Activated T-cell treated with anti-CD3 and anti-CD28 coated beads, Interleukin-2, amount 50 U/mL, for 1 hour (primary cell): ENCODE data around the gene CEACAM16.
"Not testable (repeated sequence)": the region's sequence is repeated elsewhere in the genome, so short reads cannot be mapped to it uniquely, and the experiment has no call there.

Source experiments
- DNase-seq: peaks from one replicate; pipeline ENCODE4 v3.0.0-alpha.2; 2020

Gene CEACAM16, protein sequence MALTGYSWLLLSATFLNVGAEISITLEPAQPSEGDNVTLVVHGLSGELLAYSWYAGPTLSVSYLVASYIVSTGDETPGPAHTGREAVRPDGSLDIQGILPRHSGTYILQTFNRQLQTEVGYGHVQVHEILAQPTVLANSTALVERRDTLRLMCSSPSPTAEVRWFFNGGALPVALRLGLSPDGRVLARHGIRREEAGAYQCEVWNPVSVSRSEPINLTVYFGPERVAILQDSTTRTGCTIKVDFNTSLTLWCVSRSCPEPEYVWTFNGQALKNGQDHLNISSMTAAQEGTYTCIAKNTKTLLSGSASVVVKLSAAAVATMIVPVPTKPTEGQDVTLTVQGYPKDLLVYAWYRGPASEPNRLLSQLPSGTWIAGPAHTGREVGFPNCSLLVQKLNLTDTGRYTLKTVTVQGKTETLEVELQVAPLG

DNA sequence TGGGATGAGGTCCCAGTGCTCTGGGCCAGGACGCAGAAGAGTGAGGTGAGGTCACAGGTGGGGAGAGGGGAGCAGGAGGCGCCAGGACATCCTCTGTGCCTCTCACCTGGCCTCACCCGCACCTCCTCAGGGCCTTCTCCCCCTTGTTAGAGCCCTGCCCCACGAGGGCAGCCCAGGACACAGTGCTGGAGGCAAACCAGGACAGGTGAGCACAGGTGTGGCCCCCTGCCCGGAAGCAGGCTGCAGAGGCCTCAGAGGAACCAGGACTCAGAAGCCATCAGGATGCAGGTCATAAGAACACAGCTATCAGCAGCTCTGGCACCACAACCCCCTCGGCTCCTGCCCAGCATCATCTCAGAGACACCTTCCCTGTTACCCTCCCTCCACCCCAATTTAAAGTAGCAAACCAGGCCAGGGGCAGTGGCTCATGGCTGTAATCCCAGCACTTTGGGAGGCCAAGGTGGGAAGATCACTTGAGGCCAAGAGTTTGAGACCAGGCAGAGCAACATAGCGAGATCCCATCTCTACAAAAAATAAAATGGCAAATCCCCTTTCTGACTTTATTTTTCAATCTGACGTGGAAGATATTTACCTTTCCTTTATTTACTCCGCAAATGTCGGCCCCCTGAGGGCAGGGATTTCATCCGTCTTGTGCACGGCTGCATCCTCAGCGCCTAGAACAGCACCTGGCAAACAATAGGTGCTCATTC is at the start of gene CEACAM16:
CEACAM16 (plus strand) TSS at position 660 of the 710 bp plus-strand sequence. CDS start 2,306 bp downstream, outside the sequence.
- DNase-seq = no peak

DNA sequence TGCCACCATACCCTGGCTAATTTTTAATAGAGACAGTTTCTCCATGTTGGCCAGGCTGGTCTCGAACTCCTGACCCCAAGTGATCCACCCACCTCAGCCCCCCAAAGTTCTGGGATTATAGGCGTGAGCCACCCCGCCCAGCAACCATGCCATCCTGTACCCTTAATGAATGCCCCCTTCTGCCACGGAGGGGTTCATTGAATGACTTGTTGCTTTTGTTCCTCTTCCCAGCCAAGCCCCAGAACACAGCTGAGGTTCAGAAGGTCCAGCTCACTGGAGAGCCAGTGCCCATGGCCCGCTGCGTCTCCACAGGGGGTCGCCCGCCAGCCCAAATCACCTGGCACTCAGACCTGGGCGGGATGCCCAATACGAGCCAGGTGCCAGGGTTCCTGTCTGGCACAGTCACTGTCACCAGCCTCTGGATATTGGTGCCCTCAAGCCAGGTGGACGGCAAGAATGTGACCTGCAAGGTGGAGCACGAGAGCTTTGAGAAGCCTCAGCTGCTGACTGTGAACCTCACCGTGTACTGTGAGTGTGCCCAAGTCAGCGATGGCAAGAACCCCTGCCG is 49.3 kb upstream of the CEACAM16 start:
- DNase-seq = no peak

DNA sequence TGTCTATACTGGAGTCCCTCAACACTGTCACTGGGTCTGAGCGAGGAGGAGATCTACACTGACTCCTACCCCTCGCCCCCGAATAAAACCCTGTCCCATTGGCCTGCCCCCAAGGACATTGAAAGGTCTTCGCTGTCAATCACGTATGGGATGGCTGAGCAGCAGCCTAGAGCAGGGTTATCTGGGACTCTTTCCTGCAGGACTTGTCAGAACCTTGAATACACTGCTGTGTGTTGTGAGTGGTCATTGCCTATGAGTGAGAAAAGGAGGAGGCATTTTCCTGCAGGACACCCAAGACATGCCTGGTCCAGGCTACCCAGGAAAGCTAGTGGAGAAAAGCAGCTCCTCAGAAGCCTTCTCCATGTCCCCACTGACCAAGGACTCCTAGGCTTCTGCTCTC is 45.6 kb upstream of the CEACAM16 start:
- no peak for DNase-seq

DNA sequence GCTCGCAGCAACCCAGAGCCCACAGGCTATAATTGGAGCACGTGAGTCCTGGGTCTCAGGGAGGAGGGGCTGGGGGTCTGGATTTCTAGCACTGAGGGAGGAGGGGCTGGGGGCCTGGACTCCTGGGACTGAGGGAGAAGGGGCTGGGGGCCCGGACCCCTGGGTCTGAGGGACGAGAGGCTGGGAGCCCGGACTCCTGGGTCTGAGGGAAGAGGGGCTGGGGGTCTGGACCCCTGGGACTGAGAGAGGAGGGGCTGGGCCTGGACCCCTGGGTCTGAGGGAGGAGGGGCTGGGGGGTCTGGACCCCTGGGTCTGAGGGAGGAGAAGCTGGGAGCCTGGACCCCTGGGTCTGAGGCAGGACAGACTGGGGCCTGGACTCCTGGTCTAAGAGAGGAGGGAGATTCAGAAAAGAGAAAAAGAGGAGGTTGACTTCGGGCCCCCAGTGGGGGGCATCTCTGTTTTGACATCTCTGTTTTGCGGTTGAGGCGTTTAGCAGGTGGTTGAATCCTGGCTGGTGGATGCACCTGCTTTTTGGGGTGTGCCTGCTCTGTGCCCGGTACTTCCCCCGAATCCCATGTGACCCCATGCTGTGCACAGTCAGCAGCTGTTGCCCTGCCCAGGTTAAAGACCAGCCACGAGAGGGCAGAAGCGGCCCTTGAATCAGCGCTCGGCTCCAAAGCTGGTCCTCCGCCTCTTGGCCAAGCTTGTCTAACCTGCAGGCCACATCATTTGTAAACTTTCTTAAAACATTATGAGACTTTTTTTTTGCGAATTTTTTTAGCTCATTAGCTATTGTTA is 44.8 kb upstream of the CEACAM16 start:
- DNase-seq = peak; percentile 66

DNA sequence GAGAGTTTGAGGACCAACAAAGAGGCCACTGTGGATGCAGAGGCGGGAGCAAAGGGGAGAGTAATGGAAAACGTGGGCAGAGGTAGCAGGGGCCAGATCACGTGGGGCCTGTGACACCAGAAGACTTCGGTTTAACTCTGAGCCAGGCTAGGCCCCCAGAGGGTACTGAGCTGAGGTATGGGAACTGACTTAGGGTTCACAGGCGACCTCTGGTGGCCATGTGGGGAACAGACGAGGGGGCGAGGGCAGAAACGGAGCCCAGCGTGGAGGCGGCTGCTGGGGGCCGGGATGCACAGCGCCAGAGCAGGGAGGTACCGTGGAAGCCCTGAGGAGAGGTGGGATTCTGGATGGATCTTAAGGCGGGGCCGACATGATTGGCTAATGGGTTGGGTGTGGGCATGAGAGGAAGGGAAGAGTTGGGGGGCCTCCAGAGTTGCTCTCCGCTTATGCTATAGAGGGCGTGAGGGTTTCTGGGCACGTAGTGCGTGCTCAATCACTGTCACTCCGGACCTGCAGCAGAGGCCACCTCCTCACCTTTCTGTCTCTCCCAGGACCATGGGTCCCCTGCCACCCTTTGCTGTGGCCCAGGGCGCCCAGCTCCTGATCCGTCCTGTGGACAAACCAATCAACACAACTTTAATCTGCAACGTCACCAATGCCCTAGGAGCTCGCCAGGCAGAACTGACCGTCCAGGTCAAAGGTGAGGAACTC is 41.6 kb upstream of the CEACAM16 start:
- peak; percentile 71 for DNase-seq

DNA sequence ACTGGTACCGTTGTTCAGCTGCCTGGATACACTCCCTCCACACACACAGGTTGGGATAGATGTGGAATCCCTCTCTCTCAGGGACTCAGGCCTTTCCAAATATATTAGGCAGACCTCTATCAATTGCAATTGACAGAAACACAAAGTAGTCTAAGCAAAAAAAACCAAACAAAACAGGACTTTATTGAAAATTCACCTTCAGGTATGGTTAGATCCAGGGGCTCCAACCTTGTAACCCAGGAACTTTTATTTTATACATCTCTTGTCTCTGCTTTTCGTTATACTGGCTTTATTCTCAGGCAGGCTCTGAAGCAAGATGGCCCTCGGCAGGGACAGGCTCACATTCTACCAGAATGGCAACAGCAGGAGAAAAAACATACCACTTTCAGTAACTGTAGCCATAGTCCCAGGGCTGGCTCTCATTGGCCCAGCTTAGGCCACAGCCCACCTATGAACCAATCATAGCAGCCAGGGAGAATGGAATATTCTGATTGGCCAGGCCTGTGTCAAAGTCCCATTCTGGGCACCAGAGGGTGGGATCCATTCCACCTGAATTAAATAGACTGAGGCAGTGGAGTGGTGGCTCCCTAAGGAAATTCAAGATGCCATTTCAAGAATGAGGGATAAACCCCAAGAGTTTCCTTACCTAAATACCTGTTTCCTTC is 40.8 kb upstream of the CEACAM16 start:
- DNase-seq = no peak

DNA sequence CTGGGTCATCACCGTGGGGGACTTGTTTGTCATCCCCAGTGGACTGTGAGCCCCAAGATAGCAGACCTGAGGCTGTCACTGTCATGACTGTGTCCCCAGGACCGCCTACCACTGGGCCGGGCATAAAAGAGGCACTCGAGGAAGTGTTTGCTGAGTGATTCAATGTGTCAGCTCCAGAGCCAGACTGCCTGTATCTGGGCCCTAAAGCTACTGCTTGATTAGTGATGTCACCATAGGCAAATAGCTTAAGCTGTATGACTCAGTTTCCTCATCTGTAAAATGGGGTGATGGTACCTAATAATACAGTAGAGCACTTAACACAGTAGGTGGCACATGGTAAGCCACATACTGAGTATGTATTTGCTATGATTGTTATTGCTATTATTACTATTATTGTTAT is 38.9 kb upstream of the CEACAM16 start:
- DNase-seq = no peak

DNA sequence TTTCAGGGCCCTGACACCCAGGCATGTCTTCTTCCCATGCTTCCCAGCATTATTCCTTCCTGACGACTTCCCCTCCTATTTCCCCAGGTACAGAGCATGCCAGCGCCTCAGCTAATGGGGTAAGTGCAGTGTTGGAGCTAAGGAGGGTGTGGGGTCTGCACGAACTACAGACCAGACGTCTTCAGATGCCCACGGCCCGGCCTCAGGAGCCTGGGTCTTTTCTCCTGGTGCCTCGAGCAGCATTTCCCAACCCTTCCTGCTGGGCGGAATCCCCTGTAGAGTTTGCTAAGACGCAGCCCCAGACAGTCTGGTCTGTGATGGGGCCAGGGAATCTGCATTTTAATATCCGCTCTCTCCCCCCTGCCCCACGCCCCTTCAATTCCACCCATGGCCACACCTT is 37.7 kb upstream of the CEACAM16 start:
- no peak for DNase-seq

DNA sequence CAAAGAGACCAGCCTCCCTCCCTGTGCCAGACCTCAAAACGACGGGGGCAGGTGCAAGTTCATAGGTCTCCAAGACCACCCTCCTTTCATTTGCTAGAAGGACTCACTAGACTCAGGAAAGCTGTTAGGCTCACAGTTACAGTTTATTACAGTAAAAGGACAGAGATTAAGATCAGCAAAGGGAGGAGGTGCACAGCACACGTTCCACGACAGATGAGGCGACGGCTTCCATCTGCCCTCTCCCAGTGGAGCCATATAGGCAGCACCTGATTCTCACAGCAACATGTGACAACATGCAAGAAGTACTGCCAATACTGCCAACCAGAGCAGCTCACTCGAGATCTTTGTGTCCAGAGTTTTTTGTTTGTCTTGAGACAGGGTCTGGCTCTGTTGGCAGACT is 37.0 kb upstream of the CEACAM16 start:
- DNase-seq = no peak

DNA sequence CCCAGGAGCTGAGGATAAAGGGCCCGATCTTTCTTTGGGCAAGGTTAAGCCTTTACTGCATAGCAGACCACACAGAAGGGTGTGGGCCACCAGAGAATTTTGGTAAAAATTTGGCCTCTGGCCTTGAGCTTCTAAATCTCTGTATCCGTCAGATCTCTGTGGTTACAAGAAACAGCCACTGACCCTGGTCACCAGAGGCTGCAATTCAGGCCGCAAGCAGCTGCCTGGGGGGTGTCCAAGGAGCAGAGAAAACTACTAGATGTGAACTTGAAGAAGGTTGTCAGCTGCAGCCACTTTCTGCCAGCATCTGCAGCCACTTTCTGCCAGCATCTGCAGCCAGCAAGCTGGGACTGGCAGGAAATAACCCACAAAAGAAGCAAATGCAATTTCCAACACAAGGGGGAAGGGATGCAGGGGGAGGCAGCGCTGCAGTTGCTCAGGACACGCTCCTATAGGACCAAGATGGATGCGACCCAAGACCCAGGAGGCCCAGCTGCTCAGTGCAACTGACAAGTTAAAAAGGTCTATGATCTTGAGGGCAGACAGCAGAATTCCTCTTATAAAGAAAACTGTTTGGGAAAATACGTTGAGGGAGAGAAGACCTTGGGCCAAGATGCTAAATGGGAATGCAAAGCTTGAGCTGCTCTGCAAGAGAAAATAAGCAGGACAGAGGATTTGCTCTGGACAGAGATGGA is 36.1 kb upstream of the CEACAM16 start:
- no peak for DNase-seq

DNA sequence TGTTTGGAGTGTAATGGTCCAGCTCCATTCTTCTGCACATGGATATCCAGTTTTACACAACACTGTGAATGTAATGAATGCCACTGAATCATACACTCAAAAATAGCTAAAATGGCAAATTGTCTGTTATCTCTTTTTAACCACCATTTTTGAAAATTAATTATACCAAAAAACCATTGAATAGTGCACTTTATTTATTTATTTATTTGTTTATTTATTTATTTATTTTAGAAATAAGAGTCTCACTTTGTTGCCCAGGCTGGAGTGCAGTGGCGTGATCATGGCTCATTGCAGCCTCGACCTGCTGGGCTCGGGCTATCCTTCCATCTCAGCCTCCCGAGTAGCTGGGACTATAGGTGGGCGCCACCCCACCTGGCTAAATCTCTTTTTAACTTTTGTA is 35.0 kb upstream of the CEACAM16 start:
- no peak for DNase-seq

DNA sequence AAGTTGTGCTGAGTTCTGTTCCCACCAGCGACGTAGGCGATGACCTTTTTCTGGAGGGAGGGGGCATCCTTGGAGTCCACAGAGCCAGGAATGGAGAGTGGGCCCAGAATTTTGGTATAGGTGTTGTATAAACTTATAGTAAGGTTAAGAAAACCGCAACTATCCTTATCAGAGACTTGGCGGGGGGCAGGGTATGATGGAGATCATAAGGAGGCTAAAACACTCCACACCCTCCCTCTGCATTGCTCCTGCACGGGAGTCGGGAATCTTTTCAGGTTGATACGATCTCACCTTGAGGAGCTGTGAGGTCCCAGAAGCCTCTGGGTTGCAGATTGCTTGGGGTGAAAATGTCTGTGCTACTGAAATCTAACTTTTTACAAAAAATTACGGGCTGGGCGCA is 34.0 kb upstream of the CEACAM16 start:
- no peak for DNase-seq

DNA sequence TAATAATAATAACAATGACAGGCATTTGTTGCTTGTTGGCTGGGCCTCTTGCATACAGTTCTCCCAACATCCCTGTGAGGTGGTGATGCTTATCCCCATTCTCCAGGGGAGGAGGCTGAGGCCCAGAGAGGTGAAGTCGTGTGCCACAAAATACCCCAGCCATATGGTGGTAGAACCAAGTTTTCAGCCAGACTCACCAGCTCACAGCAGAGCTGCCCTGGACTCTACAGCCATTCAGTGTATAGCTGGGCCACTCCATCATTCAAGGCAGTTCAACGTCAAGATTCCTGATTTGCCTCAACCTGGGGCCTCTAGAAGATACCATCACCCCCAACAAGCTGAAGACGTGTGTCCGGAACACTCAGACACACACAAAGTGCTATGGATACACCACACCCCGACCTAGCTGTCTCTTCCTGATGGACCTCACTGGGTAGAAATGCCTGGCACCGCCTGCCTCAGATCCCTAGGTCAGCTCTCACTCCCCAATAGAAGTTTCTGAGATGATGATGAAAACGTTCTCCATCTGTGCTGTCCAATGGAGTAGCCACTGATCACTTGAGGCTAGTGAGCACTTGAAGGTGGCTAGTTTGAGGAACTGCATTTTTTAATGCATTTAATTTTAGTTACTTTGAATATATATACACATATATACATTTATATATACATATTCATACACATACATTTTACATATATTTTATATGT is 31.9 kb upstream of the CEACAM16 start:
- DNase-seq = no peak

DNA sequence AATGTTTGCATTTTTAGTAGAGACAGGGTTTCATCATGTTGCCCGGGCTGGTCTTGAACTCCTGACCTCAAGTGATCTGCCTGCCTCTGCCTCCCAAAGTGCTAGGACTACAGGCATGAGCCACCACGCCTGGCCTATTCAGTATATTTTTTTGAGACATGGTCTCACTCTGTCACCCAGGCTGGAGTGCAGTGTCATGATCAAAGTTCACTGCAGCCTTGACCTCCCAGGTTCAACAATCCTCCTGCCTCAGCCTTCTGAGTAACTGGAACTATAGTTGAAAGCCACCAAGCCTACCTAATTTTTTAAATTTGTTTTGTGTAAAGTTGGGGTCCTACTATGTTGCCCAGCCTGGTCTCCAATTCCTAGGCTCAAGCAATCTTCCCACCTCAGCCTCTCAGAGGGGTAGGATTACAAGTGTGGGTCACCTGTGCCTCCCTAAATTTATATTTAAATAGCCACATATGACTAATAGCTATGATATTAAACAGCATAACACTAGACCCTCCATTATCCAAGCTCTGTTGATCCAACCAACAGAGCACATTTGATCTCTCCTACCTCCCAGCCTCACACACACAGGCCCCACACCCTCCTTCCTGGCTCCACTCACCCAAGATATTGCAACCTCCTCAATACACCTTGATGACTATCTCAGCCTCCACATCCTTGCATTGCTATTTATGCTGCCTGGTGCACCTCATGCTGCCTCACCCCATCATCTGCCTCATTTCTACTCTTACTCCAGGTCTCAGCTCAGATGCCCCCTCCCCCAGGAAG is 29.8 kb upstream of the CEACAM16 start:
- no peak for DNase-seq

DNA sequence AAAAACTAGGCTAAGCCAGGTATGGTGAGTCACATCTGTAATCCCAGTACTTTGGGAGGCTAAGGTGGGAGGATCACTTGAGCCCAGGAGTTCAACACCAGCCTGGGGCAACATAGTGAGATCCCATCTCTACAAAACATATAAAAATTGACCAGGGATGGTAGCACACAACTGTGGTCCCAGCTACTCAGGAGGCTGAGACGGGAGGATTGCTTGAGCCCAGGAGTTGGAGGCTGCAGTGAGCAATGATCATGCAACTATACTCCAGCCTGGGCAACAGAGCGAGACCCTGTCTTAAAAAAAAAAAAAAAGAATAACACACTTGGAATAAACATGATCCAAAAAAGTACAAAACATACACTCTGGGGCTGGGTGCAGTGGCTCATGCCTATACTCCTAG is 28.9 kb upstream of the CEACAM16 start:
- not testable (repeated sequence) for DNase-seq

DNA sequence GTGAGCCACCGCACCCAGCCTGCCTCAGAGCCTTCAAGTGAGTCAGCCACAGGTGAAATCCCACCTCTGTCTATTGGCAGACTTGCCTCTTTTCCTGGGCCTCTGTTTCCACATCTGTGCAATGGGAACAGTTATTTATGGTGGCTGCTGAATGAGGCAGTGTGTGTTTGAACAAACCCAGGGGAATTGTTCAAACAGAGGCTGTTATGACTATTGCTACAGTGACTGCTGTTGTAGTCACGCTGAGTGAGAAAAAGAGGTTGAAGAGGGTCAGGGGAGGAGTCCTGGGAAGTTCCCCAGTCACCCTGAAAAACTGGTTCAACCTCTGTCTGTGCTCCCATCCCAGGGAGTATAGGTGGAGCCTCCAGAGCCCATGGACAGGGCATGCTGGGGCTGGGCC is 27.6 kb upstream of the CEACAM16 start, which contains the start of gene CEACAM19:
CEACAM19 (plus strand) TSS at position 83 of the 400 bp plus-strand sequence. CDS start 450 bp downstream, outside the sequence.
- DNase-seq = no peak

DNA sequence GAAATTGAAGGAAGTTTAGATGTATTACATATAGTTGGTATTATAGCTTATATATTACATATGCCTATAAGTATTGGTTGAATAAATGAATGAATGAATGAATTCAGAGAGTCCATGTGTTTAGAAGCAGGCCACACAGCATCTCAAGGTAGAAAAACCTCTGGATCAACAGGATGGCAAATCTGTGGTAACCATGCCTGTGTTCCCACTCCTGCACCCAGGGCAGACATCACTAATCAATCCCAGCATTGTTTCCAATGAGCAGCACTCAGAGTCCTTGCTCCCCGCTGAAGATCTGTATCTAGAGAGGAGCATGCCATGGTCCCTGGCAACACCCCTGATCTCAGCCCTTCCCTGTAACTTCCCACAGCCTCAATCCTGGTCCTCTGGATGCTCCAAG is 26.7 kb upstream of the CEACAM16 start:
- no peak for DNase-seq

DNA sequence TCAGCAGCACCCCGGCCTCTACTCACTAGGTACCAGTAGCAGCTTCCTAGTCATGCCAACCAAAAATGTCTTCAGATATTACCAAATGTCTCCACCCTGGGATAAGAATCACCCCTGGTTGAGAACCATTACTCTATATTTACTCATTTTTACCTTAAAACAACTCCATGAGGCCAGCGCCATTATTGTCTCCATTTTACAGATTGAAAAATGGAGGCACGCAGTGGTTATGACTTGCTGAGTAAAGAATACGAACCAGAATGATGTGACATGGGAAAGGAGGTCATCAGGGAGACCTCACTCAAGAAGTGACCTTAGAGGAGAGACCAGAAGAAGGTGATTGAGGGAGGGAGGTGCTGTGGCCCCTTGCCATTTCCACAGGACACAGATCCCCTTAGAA is 25.4 kb upstream of the CEACAM16 start:
- DNase-seq = no peak

DNA sequence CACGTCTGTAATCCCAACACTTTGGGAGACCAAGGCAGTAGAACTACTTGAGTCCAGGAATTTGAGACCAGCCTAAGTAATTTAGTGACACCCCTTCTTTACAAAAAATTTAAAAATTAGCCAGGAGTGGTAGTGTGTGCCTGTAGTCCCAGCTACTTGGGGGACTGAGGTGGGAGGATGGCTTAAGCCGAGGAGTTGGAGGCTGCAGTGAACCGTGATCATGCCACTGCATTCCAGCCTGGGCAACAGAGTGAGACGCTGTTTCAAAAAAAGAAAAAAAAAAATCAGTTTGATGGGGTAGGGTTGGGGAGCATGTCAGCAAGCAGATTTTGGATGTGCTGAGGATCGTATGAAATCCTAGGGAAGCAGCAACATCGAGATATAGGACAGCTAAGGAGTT is 23.4 kb upstream of the CEACAM16 start:
- no peak for DNase-seq
